HG03469 (cell line): ENCODE results near the gene HOXA11.

Experiments used
- ATAC-seq: cut with Tn5 transposase; IDR thresholded peaks from one replicate; pipeline ENCODE4 v1.9.1; 2021; ENCODE audit warnings: mild to moderate bottlenecking, moderate library complexity, moderate number of reproducible peaks; ENCODE audit not compliant: unreplicated experiment

The HOXA11 gene

DNA sequence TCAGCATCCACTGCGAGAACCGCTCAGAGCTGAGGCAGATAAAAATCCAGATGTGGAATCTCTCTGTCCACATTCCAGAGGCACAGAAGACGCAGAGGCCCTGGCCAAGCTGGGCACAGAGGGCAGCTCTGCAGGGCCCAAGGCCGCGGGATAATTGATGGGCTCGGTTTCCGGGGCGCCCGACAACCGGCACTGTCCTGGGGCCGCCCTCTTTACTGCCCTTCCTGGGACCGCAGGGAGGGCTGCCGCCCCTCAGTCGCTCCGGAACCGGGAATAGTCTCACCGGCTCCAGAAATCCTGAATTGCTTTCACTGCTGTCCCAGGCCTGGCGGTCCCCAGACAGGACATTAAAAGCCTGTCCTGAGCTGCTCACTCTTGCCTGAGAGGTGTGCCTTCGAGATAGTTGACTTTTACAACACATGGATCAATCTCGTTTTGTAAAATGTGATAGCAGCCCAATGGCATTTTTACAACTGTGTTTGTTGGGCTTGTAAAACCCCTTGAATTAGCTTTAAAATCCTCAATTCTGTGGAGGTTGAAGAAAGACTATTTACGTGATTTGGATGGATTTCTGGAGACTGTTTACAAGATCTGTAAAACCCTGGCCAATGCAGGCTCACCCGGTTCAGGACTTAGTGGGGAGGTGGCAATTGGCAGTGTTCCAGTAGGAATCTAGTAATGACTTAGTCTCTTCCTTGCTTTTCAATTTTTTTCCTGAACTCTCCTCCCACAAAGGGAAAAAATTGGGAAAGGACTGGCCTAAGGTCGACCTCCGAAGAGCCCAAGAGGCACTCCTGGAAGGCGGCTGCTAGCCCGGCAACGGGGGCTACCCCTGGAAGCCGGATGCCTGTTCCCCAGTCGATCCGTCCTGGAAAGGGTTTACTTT is 36.0 kb downstream of the HOXA11 start:
- ATAC-seq: no peak

DNA sequence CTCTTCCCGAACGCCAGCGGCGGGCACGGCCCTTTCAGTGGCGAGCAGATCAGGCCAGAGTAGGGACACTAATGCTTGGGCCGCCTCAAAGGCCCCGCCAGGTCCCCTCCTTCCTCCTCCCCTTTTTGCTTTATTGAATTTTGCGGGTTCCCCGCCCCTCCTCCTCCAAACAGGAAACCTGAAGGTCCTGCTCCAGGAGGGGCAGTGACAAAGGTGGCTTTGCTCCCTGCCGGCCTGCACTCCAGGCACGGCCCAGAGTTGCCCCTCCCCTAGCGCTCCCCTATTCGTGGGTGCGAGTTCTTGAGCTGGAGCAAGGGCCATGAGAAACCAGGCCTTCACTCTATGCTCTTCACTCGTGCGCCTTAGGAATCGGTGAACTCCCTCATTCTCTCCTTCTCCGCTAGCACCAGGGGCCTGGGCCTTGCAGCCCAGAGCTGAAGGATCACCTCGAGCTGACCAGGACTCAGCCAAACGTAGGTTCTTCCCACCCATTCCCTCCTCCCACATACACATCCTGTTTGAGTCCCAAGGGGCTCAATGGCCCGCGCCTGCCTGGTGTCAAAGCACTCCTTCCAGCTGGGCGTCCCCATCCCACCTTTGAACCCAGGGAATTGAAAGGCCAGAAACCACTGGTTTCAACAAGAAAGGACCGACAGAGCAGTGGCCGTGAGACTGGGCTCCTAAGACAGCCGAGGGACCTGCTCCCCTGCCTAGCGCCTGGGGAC is 36.8 kb downstream of the HOXA11 start:
- ATAC-seq: no peak

DNA sequence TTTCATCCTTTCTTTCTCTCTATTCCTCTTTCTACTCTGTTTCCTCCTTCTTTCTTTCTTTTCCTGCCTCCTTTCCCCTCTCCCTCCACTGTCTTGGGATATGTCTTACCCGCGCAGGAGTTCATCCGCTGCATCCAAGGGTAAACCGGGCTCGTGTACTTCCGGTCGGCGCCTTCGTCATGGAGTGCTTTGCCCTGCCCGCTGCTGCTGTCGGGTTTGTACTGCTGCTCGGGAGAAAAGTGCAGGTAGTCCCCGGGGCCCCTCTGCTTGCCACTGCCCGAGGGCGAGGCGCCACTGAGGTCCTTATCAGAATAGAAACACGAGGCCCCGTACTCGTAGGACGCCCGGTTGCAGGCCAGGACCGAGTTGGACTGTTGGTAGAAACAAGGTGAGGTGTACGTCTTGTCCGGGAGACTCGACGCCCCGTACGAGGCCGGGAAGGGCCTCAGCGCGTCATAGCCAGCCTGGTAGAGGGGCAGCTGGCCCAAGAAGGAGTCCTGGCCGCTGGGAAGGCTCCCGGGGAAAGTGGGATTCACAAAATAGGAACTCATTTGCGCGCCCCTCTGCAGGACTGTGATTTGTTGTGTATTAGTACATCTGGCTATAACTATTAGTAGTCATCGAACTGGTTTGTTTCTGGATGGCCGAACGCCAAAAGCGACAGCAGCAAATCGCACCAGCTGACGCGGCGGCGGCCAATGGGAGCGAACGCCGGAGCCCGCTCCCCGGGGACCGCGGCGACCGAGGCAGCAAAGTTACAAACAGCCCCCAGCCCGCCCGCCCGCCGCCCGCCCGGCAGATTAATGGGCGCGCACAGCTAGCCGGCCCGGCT is 37.6 kb downstream of the HOXA11 start, which contains the start of gene HOXA6:
Gene HOXA6 (minus strand): TSS at position 576 of the 832 bp plus-strand sequence. CDS start 25 bp downstream, at position 551.
- ATAC-seq: no peak

DNA sequence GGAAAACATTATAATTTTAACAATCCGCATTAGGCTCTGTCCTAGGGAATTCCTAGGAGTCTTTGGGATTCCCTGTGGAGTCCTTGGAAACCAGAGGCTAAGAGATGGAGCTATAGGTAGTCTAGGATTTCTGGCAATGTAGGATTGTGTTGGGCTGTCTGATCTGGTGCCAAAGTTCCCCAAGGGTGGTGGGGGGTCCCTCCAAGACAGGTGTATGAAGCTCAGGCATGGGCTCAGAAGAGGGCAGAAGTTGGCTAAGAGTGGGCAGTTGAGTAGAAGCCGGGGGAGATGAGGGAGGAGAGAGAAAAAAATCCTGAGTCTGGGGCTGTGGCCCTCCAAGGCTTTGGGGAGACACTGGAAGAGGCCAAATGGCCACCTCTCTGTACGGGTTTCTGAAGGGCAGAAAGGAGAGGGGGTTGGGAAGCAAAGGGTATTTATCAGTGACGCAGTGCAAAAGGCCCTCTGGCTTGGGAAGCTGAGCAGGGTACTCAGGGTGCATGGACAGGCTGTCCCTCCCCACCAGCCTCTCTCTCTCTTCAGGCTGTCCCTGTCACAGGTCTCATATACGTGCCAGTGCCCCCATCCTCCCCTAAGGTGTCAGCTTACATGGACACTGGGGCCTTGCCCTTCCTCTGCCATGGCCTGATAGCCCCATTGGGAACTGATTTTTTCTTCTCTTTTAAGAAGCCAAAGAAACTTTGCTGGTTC is 38.4 kb downstream of the HOXA11 start:
- no peak for ATAC-seq

DNA sequence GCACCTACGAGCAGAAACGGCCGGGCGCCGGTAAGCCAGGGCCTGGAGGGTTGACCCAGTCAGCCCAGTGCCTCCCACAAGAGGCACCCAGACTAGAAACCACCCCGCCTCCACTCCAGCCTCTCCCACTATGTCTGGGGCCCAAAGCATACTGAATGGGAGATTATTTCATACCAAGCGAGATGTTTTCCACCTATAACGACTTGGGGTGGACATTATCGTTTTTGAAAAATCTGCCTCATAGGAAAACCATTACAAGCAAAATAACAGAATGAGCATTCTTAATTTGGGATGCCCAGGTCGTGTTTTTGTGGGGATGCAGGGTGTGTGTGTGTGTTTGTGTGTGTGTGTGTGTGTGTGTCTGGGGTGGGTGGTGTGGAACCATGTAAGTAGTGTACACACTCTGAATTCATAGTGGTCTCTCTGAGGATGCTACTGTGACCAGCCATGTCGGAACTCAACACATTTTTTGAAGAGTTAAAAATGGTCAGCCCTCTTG is 39.1 kb downstream of the HOXA11 start:
- no peak for ATAC-seq

DNA sequence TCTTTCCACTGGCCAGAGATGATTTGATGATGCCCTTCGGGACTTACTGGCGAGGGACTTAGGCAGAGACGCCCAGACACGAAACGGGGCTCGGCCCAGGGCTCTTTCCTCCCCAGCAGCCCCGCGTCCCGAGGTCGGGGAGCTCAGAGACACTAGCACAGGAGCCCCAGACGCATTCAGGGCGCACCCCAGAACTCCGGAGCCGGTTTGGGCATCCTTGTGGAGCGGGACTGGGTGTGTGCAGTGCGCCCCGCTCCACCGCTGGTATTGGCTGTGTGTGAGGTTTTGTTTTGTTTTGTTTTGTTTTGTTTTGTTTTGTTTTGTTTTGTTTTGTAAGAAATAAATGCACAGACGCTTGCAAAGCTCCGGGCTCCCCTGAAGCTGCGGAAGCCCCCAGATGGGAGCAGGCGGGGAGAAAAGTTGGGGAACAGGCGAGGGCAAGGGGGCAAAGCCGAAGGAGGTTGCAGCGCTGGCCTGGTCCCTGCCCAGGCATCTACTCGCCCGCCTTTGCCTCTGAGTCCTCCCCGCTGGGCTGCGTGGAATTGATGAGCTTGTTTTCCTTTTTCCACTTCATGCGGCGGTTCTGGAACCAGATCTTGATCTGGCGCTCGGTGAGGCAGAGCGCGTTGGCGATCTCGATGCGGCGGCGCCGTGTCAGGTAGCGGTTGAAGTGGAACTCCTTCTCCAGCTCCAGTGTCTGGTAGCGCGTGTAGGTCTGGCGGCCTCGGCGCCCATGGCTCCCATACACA is 39.7 kb downstream of the HOXA11 start:
- ATAC-seq: no peak

DNA sequence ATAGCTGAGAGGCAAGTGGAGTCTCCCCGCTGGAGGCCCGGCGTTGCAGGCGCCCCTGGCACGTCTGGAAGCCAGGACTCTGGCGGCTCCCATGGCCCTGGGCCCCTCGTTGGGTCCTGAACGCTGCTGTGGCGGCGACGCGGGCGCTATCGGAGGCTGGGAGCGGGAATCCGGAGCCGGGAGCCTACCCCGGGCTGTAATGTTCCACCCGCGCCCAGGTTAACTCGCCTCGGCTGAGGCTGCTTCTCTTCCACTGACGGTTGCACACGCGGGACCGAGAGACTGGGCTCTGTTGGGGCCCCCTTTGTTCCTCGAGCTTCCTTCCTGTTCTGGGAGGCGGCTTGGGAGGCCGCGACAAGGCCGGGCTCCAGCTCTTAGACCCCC is 40.3 kb downstream of the HOXA11 start:
- no peak for ATAC-seq

DNA sequence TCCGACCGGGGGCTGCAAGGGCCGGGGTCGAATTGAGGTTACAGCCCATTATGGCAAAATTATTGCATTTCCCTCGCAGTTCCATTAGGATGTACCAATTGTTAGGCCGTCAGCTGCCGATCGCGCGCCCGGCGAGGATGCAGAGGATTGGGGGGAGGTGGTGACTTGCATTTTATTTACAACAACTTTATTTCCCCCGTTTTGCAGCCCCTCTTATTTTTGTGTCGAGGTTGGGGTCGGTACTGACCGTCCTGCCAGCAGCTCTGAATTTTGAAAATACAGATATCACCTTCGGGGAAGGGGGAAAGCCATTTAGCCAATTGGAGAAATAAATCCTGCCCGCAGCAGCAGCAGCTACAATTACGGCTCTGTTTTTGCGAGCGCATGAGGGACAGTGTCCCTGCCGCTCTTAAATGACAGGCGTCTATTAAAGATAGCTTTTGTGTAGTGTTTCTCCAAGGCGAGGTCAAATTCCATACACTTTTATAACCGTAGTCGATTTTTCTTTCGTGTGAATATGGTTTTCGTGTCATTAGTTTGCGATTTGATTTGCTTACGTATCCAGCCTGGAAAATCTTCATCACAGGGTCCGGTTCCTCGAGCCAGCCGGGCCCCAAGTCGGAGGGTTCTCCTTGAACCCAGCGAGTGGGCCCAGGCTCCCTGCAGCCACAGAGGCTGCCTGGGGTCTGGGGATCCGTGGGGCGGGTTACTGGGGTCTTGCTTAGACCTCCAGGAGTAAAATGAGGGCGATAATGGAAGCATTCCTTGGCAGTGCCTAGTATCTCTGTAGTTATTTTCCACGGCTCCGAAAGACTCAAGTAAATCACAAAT is 40.9 kb downstream of the HOXA11 start:
- ATAC-seq: no peak

DNA sequence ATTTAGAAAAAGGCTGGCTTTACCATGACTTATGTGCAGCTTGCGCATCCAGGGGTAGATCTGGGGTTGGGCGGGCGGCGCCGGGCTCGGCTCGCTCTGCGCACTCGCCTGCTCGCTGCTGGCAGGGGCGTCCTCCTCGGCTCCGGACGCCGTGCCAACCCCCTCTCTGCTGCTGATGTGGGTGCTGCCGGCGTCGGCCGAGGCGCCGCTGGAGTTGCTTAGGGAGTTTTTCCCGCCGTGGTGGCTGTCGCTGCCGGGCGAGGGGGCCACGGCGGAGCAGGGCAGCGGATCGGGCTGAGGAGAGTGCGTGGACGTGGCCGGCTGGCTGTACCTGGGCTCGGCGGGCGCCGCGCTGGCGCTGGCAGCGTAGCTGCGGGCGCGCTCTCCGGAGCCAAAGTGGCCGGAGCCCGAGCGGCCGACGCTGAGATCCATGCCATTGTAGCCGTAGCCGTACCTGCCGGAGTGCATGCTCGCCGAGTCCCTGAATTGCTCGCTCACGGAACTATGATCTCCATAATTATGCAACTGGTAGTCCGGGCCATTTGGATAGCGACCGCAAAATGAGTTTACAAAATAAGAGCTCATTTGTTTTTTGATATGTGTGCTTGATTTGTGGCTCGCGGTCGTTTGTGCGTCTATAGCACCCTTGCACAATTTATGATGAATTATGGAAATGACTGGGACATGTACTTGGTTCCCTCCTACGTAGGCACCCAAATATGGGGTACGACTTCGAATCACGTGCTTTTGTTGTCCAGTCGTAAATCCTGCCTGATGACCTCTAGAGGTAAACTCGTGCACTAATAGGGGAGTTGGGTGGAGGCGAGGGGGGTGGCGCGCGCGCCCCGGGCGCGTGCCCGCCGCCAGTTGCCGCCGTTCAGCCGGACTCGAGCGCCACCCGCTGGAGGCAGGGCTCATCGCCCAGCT is 41.7 kb downstream of the HOXA11 start, which contains the start of gene HOXA5:
Gene HOXA5 (minus strand): TSS at position 659 of the 927 bp plus-strand sequence. CDS start 74 bp downstream, at position 585.
- ATAC-seq: no peak

DNA sequence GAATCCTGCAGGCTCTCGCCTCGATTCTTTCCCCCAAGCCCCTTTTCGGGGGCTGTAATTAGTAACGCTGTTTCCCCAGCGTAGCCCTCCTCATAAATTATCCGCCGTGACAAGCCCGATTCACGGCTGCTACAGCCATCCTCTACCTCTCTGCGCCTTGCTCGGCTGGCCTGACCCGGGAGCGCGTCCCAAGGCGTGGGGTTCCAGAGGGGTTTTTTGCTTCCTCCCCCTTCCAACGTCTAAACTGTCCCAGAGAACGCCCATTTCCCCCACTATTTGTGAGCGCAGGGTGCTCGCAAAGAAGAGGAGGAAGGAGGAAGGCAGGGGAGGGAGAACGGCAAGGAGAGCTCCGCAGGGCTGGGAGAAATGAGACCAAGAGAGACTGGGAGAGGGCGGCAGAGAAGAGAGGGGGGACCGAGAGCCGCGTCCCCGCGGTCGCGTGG is 42.4 kb downstream of the HOXA11 start:
- no peak for ATAC-seq

DNA sequence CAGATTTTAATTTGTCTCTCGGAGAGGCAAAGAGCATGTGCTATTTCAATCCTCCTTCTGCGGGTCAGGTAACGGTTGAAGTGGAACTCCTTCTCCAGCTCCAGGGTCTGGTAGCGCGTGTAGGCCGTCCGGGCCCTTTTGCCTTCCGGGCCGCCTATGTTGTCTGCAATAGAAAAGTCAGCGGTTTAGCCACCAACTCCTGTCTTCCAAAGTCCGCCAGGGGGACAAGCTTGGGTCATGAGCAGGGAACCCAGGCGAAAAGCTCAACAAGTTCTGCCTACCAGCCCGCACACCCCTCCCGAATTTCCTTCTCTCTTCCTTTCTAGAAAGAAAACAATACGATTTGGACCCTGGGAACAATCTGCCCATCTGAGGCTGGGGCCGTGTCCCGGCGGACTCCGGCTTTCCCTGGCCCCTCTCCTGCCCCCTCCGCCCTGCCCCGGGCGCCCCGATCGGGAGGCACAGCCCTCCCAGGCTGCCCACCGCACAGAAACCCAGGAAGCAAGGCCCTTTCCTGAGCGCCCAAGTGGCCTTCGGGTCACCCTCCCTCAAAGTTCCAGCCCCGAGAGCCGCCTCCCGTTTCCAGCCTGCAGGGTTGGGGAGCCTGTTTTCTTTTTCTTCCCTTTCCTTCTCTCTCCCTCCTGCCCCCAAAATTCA is 43.0 kb downstream of the HOXA11 start:
- ATAC-seq: no peak

DNA sequence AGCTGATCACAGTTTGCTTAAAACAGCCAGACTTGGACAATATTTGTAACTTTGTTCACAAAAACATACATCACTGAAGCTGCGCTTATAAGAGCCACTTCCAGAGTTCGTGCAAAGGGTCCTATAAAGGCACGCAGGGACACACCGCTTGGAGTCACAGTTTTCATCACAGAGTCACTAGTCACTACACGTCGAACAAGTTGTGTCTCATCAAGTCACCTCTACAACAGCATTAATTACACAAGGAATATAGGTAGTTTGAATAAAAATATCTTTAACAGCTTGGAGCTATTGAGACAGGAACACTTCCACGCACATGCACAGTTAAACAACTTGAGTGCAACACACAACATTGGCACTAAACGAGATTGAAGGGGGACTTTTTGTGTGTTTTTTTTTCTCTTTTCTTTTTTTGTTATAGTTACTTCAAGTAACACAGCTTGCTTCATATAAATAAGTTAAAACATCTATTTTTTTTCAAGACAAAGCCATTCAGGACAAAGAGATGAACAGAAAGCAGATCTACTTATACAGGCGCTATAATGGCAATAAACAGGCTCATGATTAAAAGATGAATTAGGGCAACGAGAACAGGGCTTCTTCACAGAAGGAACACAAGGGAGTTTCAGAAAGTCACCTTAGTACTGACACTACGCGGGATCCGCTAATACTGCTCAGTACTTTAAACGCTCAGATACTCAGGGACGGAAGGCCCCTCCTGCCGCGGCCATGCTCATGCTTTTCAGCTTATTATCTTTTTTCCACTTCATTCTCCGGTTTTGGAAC is 43.7 kb downstream of the HOXA11 start:
- no peak for ATAC-seq

DNA sequence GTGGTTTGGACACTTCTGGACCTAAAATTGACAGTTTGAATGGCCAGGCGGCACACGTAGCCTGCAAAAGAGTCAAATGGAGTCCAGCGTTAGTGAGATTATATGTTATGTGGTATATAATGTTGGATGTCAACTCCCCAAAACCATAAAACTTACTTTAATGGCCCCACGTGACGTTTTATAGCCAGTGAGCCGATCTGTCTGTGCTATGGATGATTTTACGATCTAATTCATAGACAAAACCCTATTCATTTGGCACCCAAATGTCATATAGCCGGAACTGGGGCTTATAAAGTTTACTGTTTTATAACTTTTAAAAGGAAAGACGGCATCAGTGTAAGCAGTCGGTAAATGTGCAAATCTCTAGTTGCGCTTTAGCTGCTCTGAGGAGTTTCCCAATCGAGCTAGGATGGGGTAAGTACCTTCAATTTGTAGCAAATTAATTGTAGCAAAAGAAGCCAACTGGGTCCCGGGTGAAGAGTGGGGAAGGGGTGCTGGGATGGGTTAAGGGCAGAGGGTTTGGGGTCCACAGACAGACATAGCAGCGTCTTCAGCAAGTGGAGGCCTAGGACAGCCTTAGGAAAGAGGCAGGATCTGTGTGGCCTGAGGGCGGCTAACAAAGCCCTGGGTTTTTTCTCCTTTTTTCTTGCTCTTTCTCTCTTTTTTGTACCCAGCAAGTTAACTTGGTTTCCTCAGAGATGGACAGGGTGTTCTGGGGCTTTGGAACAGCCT is 44.7 kb downstream of the HOXA11 start:
- no peak for ATAC-seq

DNA sequence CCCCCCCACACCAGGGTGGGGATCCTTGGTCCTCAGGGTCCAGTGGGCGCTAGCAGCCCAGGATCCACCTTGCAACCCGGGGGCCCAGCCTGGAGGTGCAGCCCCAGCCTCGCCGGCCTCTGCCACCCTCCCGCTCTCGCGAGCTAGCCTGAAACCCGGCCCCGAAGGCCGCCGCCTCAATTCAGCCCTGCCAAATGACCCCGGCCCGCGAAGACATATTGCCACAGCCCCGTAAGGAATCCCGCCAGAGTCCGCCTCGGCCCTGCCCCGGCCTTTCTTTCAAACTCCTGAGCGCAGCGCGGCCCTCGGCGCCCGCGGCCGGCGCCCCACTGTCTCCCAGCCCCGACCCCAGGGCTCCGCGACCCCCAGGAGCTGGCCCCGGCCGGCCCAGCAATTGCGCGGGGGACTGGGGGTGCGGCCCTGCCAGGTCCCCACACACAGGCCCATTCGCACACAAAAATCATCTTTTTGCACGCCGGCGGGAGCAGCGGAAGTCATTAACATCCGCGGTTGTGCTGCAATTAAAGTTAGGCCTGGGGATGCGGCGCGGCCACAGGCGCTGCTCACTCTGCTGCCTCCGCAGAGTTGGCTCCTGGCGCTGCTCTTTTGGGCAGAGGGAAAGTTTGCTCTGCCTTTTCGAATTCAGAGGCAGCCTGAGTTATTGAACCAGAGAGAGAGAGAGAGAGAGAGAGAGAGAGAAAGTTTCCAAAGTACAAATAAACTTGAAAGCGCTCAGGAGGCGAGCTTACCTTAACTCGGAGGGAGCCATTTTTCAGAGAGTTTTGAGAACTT is 45.5 kb downstream of the HOXA11 start:
- ATAC-seq: no peak

DNA sequence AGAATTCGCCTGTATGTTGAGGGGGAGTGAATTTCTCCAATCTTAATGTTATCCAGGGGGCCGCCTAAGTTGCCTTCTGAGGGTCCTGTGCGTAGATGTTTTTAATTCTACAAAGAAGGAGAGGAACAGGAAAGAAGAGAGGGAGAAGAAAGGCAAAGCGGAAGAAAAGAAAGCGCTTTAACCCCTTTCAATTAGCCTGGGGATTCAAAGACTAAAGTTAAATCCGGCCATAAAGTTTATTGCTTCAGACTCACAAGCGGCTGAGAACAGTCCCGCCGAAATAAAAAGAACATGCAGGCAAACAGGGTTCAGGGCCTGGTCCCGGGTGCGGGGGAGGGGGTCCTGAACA is 46.1 kb downstream of the HOXA11 start:
- no peak for ATAC-seq
